NCI-H1048 (cell line): ENCODE results near the gene DNAH17.

Experiments used
- DNase-seq: peaks from one replicate; lab custom pipeline; 2025; lab: John Stamatoyannopoulos, UW

DNAH17 gene

GRCh38 chr17:78546476-78546875, 30.7 kb downstream of the DNAH17 start:
- DNase-seq, result no peak

GRCh38 chr17:78544881-78545755, 32.1 kb downstream of the DNAH17 start:
- DNase-seq, result no peak

GRCh38 chr17:78541488-78542206, 35.5 kb downstream of the DNAH17 start:
- DNase-seq, result no peak

GRCh38 chr17:78539781-78540180, 37.4 kb downstream of the DNAH17 start:
- DNase-seq, result no peak

- no peak for DNase-seq
These were observed 39.0 kb downstream of the DNAH17 start for GRCh38 chr17:78538033-78538776.

- DNase-seq, result no peak
These were observed 39.9 kb downstream of the DNAH17 start for GRCh38 chr17:78537217-78537860.

- DNase-seq, result peak; percentile 28
These were observed 41.7 kb downstream of the DNAH17 start for GRCh38 chr17:78535273-78536197.

GRCh38 chr17:78534492-78535272, 42.5 kb downstream of the DNAH17 start:
- no peak for DNase-seq

GRCh38 chr17:78532922-78533640, 44.1 kb downstream of the DNAH17 start:
- no peak for DNase-seq

- DNase-seq, result no peak
These were observed 44.9 kb downstream of the DNAH17 start for GRCh38 chr17:78532311-78532710.

- DNase-seq, result no peak
These were observed 46.5 kb downstream of the DNAH17 start for GRCh38 chr17:78530675-78531074.

GRCh38 chr17:78529871-78530670, 47.1 kb downstream of the DNAH17 start:
- DNase-seq, result no peak

GRCh38 chr17:78529251-78529650, 47.9 kb downstream of the DNAH17 start:
- no peak for DNase-seq

GRCh38 chr17:78528541-78528940, 48.7 kb downstream of the DNAH17 start:
- DNase-seq, result no peak

- DNase-seq, result no peak
These were observed 49.9 kb downstream of the DNAH17 start for GRCh38 chr17:78527345-78527744.

- DNase-seq, result no peak
These were observed 50.8 kb downstream of the DNAH17 start for GRCh38 chr17:78526231-78527025.

- no peak for DNase-seq
These were observed 51.6 kb downstream of the DNAH17 start for GRCh38 chr17:78525511-78526160.
